NCI-H1694 treated with DMSO at 0.1 percent for 48 hours (cell line): Measurements from ENCODE around the gene CXorf58.
"Not testable (repeated sequence)": the region's sequence is repeated elsewhere in the genome, so short reads cannot be mapped to it uniquely, and the experiment has no call there.

Experiments
- DNase-seq: peaks from one replicate; lab custom pipeline; 2025; lab: John Stamatoyannopoulos, UW

CXorf58 gene

DNA sequence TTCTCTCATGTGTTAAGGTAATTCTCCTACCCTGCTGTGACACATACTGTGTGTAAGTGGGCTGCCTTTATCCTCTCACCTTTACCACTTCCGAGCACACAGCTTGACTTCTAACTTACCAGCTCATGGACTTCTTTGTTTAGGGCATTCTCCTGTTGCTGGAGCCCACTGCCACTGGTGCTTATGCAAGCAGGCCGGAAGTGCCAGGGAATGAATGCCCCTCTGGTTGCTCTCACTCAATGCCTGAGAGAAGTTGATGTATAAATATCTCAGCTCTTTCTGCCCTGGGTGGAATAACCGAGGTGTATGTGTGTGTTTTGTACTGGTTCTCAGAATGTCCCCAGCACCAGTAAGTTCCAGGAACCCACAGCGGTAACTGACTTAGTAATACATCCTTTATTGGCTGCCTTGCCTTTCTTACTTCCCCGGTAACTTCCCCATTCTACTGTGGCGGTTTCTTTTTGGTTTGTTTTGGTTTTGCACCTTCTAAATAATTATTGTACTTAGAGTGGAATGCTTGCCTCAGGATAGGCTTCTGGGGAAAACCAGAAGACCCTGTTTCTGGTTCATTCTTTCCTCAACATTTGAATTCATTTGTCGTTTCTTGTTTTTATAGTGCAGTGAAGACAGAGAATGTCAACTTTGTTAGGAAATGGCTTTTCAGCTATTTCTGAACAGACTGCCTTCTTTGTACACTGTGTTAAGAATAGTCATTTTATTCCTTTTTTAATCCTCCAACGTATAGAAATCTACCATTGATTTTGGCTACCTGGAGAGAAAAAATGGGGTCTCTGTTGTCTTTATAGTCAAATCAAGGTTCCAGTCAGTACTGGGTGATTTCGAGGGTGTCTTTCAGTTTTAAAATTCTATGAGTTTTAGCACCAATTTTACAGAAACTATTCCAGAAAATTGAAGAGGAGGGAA is 45.4 kb downstream of the CXorf58 start:
- DNase-seq = no peak

DNA sequence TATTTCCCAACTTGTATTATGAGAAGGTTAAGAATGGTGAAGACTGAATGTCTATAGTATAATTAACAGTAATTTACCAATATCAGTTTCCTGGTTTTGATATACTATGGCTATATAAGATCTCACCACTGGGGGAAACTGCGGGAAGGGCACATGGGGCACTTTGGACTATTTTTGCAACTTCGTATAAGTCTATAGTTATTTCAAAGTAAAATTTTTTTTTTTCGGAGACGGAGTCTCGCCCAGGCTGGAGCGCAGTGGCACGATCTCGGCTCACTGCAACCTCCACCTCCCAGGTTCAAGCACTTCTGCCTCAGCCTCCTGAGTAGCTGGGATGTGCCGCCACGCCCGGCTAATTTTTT is 46.1 kb downstream of the CXorf58 start:
- no peak for DNase-seq

- no peak for DNase-seq
These were observed 46.6 kb downstream of the CXorf58 start for GRCh38 chrX:23954396-23954795.

GRCh38 chrX:23959781-23960180 is 52.0 kb downstream of the CXorf58 start:
- no peak for DNase-seq

DNA sequence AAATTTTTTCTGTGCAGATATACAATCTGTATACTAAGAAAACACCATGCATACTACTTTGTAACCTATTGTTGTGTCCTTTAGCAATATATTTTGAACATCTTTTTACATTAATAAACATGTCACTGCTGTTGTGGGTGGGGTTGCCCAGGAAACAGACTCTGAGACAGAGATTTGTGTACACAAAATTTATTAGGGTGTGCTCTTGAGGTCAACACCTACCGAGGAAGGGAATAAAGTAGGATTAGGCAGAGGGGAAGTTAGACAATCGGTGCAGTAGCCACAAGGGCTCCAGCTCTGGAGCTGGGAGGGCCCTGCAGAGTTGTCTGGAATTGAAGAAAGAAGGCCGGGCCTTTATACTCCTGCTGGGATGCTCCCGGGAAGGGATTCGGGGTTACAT is 56.4 kb downstream of the CXorf58 start:
- DNase-seq = no peak

DNA sequence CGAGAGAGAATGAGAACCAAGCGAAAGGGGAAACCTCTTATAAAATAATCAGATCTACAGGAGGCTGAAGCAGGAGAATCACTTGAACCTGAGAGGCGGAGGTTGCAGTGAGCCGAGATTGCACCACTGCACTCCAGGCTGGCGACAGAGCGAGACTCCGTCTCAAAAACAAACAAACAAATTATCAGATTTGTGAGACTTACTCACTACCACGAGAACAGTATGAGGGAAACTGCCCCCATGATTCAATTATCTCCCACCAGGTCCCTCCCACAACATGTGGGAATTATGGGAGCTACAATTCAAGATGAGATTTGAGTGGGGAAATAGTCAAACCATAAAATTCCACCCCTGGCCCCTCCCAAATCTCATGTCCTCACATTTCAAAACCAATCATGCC is 57.8 kb downstream of the CXorf58 start:
- DNase-seq = not testable (repeated sequence)

DNA sequence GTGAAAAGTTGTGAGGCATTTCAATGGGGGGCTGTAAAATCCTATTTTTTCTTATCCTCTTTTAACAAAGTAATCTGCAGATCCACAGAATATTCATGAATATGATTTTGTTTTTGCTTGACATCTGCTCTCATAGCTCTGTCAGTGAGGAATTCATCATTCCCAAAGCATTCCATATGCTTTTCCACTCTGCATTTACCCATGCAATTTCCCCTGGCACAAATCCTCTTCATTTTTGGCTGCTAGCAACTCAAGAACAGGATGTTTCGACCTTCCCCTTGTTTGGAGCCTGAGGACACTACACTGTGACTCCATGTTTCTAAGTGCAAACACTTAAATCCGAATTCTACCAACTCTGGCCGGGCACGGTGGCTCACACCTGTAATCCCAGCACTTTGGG is 70.7 kb downstream of the CXorf58 start:
- peak; percentile 69 for DNase-seq

DNA sequence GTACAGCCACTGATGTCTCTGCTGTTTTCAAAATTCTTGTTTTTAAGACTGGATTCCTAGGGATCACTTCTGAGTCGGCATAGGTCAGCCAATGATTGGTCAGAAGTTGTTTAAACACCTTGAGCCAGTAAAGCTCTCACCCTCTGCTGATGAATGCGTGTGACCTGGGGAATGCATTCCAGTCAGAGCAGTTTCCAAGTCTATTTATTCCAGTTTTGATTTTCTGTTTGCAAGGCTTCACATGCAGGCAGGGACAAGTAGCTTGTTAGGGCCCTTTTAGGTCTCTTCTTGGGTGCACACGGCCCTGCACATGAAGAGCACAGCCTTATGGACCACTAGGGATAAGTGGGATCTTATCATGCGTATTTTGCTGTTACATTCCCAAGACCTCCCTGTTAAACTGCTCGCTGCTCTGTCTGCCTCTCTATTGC is 72.2 kb downstream of the CXorf58 start:
- DNase-seq = peak; percentile 57

- DNase-seq = no peak
These were observed 73.4 kb downstream of the CXorf58 start for GRCh38 chrX:23981222-23981621.

GRCh38 chrX:23981711-23982110 is 73.9 kb downstream of the CXorf58 start:
- no peak for DNase-seq

GRCh38 chrX:23982891-23983290 is 75.1 kb downstream of the CXorf58 start:
- no peak for DNase-seq
